NT2/D1 (cell line): ENCODE results near the gene CEP70.

Experiments used
- DNase-seq: peaks from one replicate; pipeline ENCODE4 v3.0.0-alpha.2; 2011; ENCODE audit warnings: low read depth, low spot score
- H3K27me3 ChIP-seq: 2 replicates; pipeline ENCODE4 v1.6.0; 2011; ENCODE audit warnings: mild to moderate bottlenecking; ENCODE audit not compliant: insufficient read length, insufficient read depth
- H3K36me3 ChIP-seq: 2 replicates; pipeline ENCODE4 v1.6.1; 2011; ENCODE audit warnings: mild to moderate bottlenecking, low read length, mixed read lengths; ENCODE audit not compliant: insufficient read depth, insufficient read length
- H3K4me1 ChIP-seq: 2 replicates; pipeline ENCODE4 v1.5.1; 2011; ENCODE audit not compliant: insufficient read depth, insufficient read length
- H3K4me3 ChIP-seq: 2 replicates; pipeline ENCODE4 v1.5.1; 2011; ENCODE audit warnings: low read depth; ENCODE audit not compliant: insufficient read length
- H3K9ac ChIP-seq: 2 replicates; pipeline ENCODE4 v1.6.0; 2011; ENCODE audit warnings: low read depth; ENCODE audit not compliant: insufficient read length
- H3K9me3 ChIP-seq: 2 replicates; pipeline ENCODE4 v1.5.1; 2011; ENCODE audit warnings: mild to moderate bottlenecking, low read length; ENCODE audit not compliant: insufficient read depth
- SUZ12 ChIP-seq: IDR thresholded peaks from 2 replicates; pipeline ENCODE4 v1.6.1; 2011; ENCODE audit not compliant: insufficient read length, insufficient read depth; ENCODE audit errors: extremely low read depth
- YY1 ChIP-seq: IDR thresholded peaks from 2 replicates; pipeline ENCODE4 v1.6.1; 2011; ENCODE audit not compliant: insufficient read length, insufficient read depth
- ZNF274 ChIP-seq: IDR thresholded peaks from 2 replicates; pipeline ENCODE4 v1.6.1; 2011; ENCODE audit warnings: mild to moderate bottlenecking, low read depth, low read length

The CEP70 gene

GRCh38 chr3:138460536-138461205 is 133.4 kb downstream of the CEP70 start:
- peaks cover 34% of the 10 kb centered on the region for H3K4me1 ChIP-seq
- no peaks in the 10 kb centered on the region for H3K9me3 ChIP-seq
- TF ChIP-seq YY1 (no peak), SUZ12 (no peak), ZNF274 (no peak)
- H3K36me3 ChIP-seq: peaks cover 62% of the 10 kb centered on the region
- no peak overlapping the region for H3K9ac ChIP-seq
- no peaks in the 10 kb centered on the region for H3K27me3 ChIP-seq
- DNase-seq: no peak
- H3K4me3 ChIP-seq: no peak overlapping the region

GRCh38 chr3:138459619-138460535 is 134.2 kb downstream of the CEP70 start:
- DNase-seq: no peak

GRCh38 chr3:138458774-138459499 is 135.1 kb downstream of the CEP70 start:
- DNase-seq: no peak
- peaks cover 23% of the 10 kb centered on the region for H3K4me1 ChIP-seq

More at GRCh38 chr3:138459619-138460535, 134.2 kb downstream of the CEP70 start:
- H3K4me1 ChIP-seq: peaks cover 32% of the 10 kb centered on the region
- no peak overlapping the region for H3K4me3 ChIP-seq
- no peaks in the 10 kb centered on the region for H3K27me3 ChIP-seq
- H3K9me3 ChIP-seq: no peaks in the 10 kb centered on the region
- TF ChIP-seq SUZ12 (no peak), ZNF274 (no peak), YY1 (no peak)
- peaks cover 62% of the 10 kb centered on the region for H3K36me3 ChIP-seq
- H3K9ac ChIP-seq: no peak overlapping the region

DNA sequence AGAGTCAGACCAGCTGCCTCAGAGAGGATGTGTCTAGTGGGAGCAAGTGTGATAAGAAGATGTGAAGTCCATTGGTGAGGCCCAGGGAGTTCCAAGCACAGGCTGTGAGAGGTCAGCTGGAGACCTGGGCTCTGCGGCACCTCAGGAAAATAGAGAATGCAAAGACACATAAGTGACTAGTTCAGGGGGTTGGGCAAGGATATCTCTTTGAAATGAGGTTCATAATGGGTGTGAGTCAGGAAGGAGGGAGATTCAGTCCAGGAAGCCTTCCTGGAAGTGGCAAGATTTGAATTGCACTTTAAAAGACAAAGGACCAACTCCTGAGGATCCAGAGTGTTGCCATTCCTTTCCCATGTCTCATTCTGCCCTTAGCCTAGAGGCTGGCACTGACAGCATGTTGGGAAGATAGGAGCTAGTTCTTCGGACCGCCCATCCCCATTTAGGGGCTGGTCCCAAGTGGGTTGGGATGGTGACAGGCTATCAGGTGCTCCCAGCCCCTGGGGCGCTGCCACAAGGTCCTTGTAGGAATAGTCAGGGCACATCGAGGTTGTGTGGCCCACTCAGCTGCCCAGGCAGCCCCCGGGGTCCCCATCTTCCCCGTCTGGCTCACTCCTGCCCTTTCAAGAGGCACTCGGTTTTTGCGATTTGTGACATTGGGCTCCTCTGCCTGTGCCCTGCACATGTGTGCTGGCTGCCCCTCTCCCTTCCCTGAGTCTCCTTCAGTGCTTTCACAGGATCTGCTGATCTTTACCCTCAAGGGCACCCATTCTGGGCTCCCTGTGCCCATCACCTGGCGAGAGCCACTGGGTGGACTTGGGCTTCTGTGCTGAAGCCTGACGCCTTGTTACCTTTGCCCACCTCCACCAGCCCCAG is 136.0 kb downstream of the CEP70 start:
- DNase-seq: peak; percentile 69
- Histone ChIP-seq H3K9me3 (no peaks in the 10 kb centered on the region), H3K4me1 (peaks cover 22% of the 10 kb centered on the region), H3K9ac (no peak overlapping the region), H3K36me3 (peaks cover 62% of the 10 kb centered on the region), H3K27me3 (no peaks in the 10 kb centered on the region), H3K4me3 (no peak overlapping the region)
- TF ChIP-seq SUZ12 (no peak), ZNF274 (no peak), YY1 (no peak)

More at GRCh38 chr3:138458774-138459499, 135.1 kb downstream of the CEP70 start:
- no peak overlapping the region for H3K4me3 ChIP-seq
- no peak overlapping the region for H3K9ac ChIP-seq
- peaks cover 62% of the 10 kb centered on the region for H3K36me3 ChIP-seq
- no peaks in the 10 kb centered on the region for H3K27me3 ChIP-seq
- TF ChIP-seq ZNF274 (no peak), YY1 (no peak), SUZ12 (no peak)
- no peaks in the 10 kb centered on the region for H3K9me3 ChIP-seq

- H3K9ac ChIP-seq: no peak overlapping the region
- H3K4me1 ChIP-seq: peaks cover 22% of the 10 kb centered on the region
- H3K4me3 ChIP-seq: no peak overlapping the region
- TF ChIP-seq ZNF274: no peak
- no peak for TF ChIP-seq SUZ12
- no peak for TF ChIP-seq YY1
- peaks cover 61% of the 10 kb centered on the region for H3K36me3 ChIP-seq
- no peak for DNase-seq
- H3K9me3 ChIP-seq: no peaks in the 10 kb centered on the region
- H3K27me3 ChIP-seq: no peaks in the 10 kb centered on the region
Observed at GRCh38 chr3:138456961-138457862, 136.8 kb downstream of the CEP70 start.
